Neural progenitor cell (in vitro differentiated cells): ENCODE measurements around the gene TSHZ2. TPM values are rescaled to one million over a fixed set of nuclear protein-coding genes. Genes with fewer than 3 reads are reported as not detected.

Experiments
- DNase-seq: peaks from one replicate; pipeline ENCODE4 v3.0.0-alpha.2; 2016; ENCODE audit warnings: low spot score
- H2AFZ ChIP-seq: fragments of 200-600 bp; sonication (generic); replicated peaks from 2 replicates; pipeline ENCODE4 v1.6.1; 2016; ENCODE audit warnings: antibody characterized with exemption
- H3F3A ChIP-seq: fragments of 200-600 bp; sonication (generic); 2 replicates; pipeline ENCODE4 v1.6.1; 2016; ENCODE audit warnings: antibody characterized with exemption, low read depth
- H3K27ac ChIP-seq: fragments of 200-600 bp; sonication (generic); 2 replicates; pipeline ENCODE4 v1.5.1; 2016; ENCODE audit warnings: mild to moderate bottlenecking
- H3K27me3 ChIP-seq: fragments of 200-600 bp; sonication (generic); 2 replicates; pipeline ENCODE4 v1.6.1; 2016; ENCODE audit warnings: mild to moderate bottlenecking, moderate library complexity
- H3K36me3 ChIP-seq: fragments of 200-600 bp; sonication (generic); 2 replicates; pipeline ENCODE4 v1.5.1; 2016
- H3K4me1 ChIP-seq: fragments of 200-600 bp; sonication (generic); 2 replicates; pipeline ENCODE4 v1.6.1; 2016; ENCODE audit warnings: mixed run types
- H3K4me2 ChIP-seq: fragments of 200-600 bp; sonication (generic); 2 replicates; pipeline ENCODE4 v1.6.1; 2016
- H3K4me3 ChIP-seq: fragments of 200-600 bp; sonication (generic); 2 replicates; pipeline ENCODE4 v1.5.1; 2016
- H3K79me2 ChIP-seq: fragments of 200-600 bp; sonication (generic); 2 replicates; pipeline ENCODE4 v1.6.1; 2016; ENCODE audit warnings: low read depth
- H3K9ac ChIP-seq: fragments of 200-600 bp; sonication (generic); 2 replicates; pipeline ENCODE4 v1.6.1; 2016
- H3K9me3 ChIP-seq: fragments of 200-600 bp; sonication (generic); 2 replicates; pipeline ENCODE4 v1.5.1; 2016; ENCODE audit warnings: low read depth
- H4K20me1 ChIP-seq: fragments of 200-600 bp; sonication (generic); 2 replicates; pipeline ENCODE4 v1.6.1; 2016; ENCODE audit warnings: low read depth
- H3K27ac Mint-ChIP-seq: 3 replicates; pipeline ENCODE4 v1.8.0; 2021; ENCODE audit warnings: mixed read lengths
- H3K27me3 Mint-ChIP-seq: 2 replicates; pipeline ENCODE4 v1.8.0; 2022; ENCODE audit warnings: low read depth, mild to moderate bottlenecking, inconsistent platforms, moderate library complexity, mixed read lengths; ENCODE audit not compliant: insufficient read depth
- H3K36me3 Mint-ChIP-seq: 3 replicates; pipeline ENCODE4 v1.8.0; 2021; ENCODE audit warnings: mixed read lengths
- H3K4me1 Mint-ChIP-seq: 3 replicates; pipeline ENCODE4 v1.8.0; 2021; ENCODE audit warnings: mixed read lengths
- H3K4me3 Mint-ChIP-seq: 3 replicates; pipeline ENCODE4 v1.8.0; 2021; ENCODE audit warnings: mild to moderate bottlenecking, moderate library complexity, mixed read lengths
- H3K9me3 Mint-ChIP-seq: 3 replicates; pipeline ENCODE4 v1.8.0; 2020; ENCODE audit warnings: mixed read lengths
- EZH2 ChIP-seq: fragments of 200-600 bp; sonication (generic); IDR thresholded peaks from 2 replicates; pipeline ENCODE4 v1.6.1; 2017; ENCODE audit warnings: antibody characterized with exemption, mild to moderate bottlenecking, moderate library complexity
- EZH2phosphoT487 ChIP-seq: fragments of 200-600 bp; sonication (generic); IDR thresholded peaks from 2 replicates; pipeline ENCODE4 v1.6.1; 2017; ENCODE audit warnings: antibody characterized with exemption
- total RNA-seq: library from RNA; depleted of rRNA; stranded (reverse); fragments of >200 nt; gene quantifications from 2 replicates; pipeline ENCODE4 v1.2.3, GENCODE V29; 2015; ENCODE audit warnings: low replicate concordance
- TF ChIP-seq, protein P1 (sequence below): fragments of 200-600 bp; sonication (generic); IDR thresholded peaks from 2 replicates; pipeline ENCODE4 v1.5.1; 2017; ENCODE audit warnings: antibody characterized with exemption, mild to moderate bottlenecking

Gene TSHZ2
- total RNA-seq, 1 donor from 2014 or later = 1.8 TPM

GRCh38 chr20:53250456-53250855 is 278.3 kb downstream of the TSHZ2 start:
- peak overlapping the region; percentile 29 for H3K4me2 ChIP-seq
- H2AFZ ChIP-seq = no peak overlapping the region
- H3K27me3 Mint-ChIP-seq = peaks cover 20% of the 10 kb centered on the region
- peaks cover 9% of the 10 kb centered on the region for H3K36me3 Mint-ChIP-seq
- H3K9me3 ChIP-seq = no peaks in the 10 kb centered on the region
- H3K36me3 ChIP-seq = no peaks in the 10 kb centered on the region
- H3K9ac ChIP-seq = no peak overlapping the region
- peaks cover 39% of the 10 kb centered on the region for H3K4me1 ChIP-seq
- peaks cover 26% of the 10 kb centered on the region for H3F3A ChIP-seq
- no peak overlapping the region for H3K27ac ChIP-seq
- H4K20me1 ChIP-seq = no peaks in the 10 kb centered on the region
- no peaks in the 10 kb centered on the region for H3K79me2 ChIP-seq
- TF ChIP-seq EZH2 (no peak), EZH2phosphoT487 (no peak)
- TF ChIP-seq, protein P1, sequence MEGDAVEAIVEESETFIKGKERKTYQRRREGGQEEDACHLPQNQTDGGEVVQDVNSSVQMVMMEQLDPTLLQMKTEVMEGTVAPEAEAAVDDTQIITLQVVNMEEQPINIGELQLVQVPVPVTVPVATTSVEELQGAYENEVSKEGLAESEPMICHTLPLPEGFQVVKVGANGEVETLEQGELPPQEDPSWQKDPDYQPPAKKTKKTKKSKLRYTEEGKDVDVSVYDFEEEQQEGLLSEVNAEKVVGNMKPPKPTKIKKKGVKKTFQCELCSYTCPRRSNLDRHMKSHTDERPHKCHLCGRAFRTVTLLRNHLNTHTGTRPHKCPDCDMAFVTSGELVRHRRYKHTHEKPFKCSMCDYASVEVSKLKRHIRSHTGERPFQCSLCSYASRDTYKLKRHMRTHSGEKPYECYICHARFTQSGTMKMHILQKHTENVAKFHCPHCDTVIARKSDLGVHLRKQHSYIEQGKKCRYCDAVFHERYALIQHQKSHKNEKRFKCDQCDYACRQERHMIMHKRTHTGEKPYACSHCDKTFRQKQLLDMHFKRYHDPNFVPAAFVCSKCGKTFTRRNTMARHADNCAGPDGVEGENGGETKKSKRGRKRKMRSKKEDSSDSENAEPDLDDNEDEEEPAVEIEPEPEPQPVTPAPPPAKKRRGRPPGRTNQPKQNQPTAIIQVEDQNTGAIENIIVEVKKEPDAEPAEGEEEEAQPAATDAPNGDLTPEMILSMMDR = no peak
- H3K4me1 Mint-ChIP-seq = peaks cover 31% of the 10 kb centered on the region
- no peak overlapping the region for H3K4me3 ChIP-seq
- H3K4me3 Mint-ChIP-seq = no peak overlapping the region
- H3K9me3 Mint-ChIP-seq = peaks cover 9% of the 10 kb centered on the region
- H3K27ac Mint-ChIP-seq = no peak overlapping the region
- H3K27me3 ChIP-seq = no peaks in the 10 kb centered on the region
- DNase-seq = peak; percentile 71

DNA sequence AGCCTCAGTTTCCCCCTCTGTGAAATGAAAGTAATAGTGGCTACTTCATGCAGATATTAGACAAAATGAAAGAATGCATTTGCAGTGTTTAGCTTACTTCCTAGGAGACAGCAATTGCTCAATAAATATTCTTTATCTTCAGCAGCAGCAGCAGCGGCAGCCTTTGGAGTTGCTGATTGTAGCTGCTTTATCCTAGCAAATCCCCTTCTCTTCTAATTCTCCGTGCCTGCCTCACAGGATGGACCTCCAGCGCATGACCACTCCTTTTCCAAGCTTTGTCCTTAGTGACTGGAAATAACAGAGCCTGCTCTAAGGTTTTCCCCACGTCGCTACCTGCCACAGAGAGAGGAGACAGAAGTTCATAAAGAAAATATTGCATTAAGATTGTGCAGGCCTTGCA is 279.8 kb downstream of the TSHZ2 start:
- Histone ChIP-seq H3K4me3 (no peak overlapping the region), H3K9ac (no peak overlapping the region), H4K20me1 (no peaks in the 10 kb centered on the region), H3K79me2 (no peaks in the 10 kb centered on the region), H3K36me3 (no peaks in the 10 kb centered on the region), H3K27me3 (no peaks in the 10 kb centered on the region), H2AFZ (no peak overlapping the region), H3K27ac (peak overlapping the region; percentile 17), H3K4me1 (peaks cover 36% of the 10 kb centered on the region), H3K9me3 (no peaks in the 10 kb centered on the region), H3K4me2 (peak overlapping the region; percentile 57), H3F3A (peaks cover 26% of the 10 kb centered on the region)
- H3K36me3 Mint-ChIP-seq = peaks cover 9% of the 10 kb centered on the region
- H3K27me3 Mint-ChIP-seq = peaks cover 14% of the 10 kb centered on the region
- TF ChIP-seq, protein P1 = no peak
- TF ChIP-seq EZH2phosphoT487 = no peak
- no peak for TF ChIP-seq EZH2
- DNase-seq = peak; percentile 23
- H3K4me3 Mint-ChIP-seq = no peak overlapping the region
- no peak overlapping the region for H3K27ac Mint-ChIP-seq
- peaks cover 30% of the 10 kb centered on the region for H3K4me1 Mint-ChIP-seq
- H3K9me3 Mint-ChIP-seq = peaks cover 9% of the 10 kb centered on the region

- Mint-ChIP-seq H3K27ac (no peak overlapping the region), H3K4me3 (no peak overlapping the region), H3K36me3 (peaks cover 9% of the 10 kb centered on the region), H3K27me3 (peaks cover 12% of the 10 kb centered on the region), H3K4me1 (peaks cover 30% of the 10 kb centered on the region), H3K9me3 (peaks cover 9% of the 10 kb centered on the region)
- Histone ChIP-seq H3K4me2 (no peak overlapping the region), H3K4me3 (no peak overlapping the region), H3K79me2 (no peaks in the 10 kb centered on the region), H3K36me3 (no peaks in the 10 kb centered on the region), H3F3A (peaks cover 26% of the 10 kb centered on the region), H3K27ac (no peak overlapping the region), H2AFZ (no peak overlapping the region), H3K4me1 (peaks cover 36% of the 10 kb centered on the region), H3K9me3 (no peaks in the 10 kb centered on the region), H4K20me1 (no peaks in the 10 kb centered on the region), H3K9ac (no peak overlapping the region), H3K27me3 (no peaks in the 10 kb centered on the region)
- TF ChIP-seq, protein P1 = no peak
- TF ChIP-seq EZH2 (no peak), EZH2phosphoT487 (no peak)
- no peak for DNase-seq
Observed at GRCh38 chr20:53253668-53254067, 281.5 kb downstream of the TSHZ2 start.
